NCI-H128 (cell line): ENCODE measurements around the gene CPM.

Experiments used
- DNase-seq: peaks from one replicate; lab custom pipeline; 2025; ENCODE audit not compliant: unreplicated experiment; lab: John Stamatoyannopoulos, UW

CPM gene

GRCh38 chr12:68932961-68933893 is at the start of gene CPM:
Gene CPM (minus strand): TSS chr12:68933171. CDS start chr12:68932837, 334 bp downstream.
- no peak for DNase-seq

GRCh38 chr12:68981516-68981915 is 48.5 kb upstream of the CPM start:
- DNase-seq = no peak

- no peak for DNase-seq
These were observed 47.7 kb upstream of the CPM start for GRCh38 chr12:68980476-68981212.

- DNase-seq = no peak
These were observed 45.7 kb upstream of the CPM start for GRCh38 chr12:68978678-68979077.

GRCh38 chr12:68977909-68978610 is 45.1 kb upstream of the CPM start:
- DNase-seq = no peak

- DNase-seq = no peak
These were observed 44.4 kb upstream of the CPM start for GRCh38 chr12:68977335-68977734.

- DNase-seq = no peak
These were observed 43.4 kb upstream of the CPM start for GRCh38 chr12:68976395-68976841.

GRCh38 chr12:68975811-68976210 is 42.8 kb upstream of the CPM start:
- DNase-seq = no peak

GRCh38 chr12:68972595-68972994 is 39.6 kb upstream of the CPM start:
- DNase-seq = no peak

- no peak for DNase-seq
These were observed 38.4 kb upstream of the CPM start for GRCh38 chr12:68971404-68971803.

GRCh38 chr12:68970951-68971350 is 38.0 kb upstream of the CPM start:
- DNase-seq = no peak

GRCh38 chr12:68970306-68970705 is 37.3 kb upstream of the CPM start:
- no peak for DNase-seq

GRCh38 chr12:68967046-68967445 is 34.1 kb upstream of the CPM start:
- no peak for DNase-seq

GRCh38 chr12:68963856-68964745 is 31.1 kb upstream of the CPM start:
- no peak for DNase-seq

- DNase-seq = no peak
These were observed 30.2 kb upstream of the CPM start for GRCh38 chr12:68962877-68963855.

GRCh38 chr12:68959891-68960464 is 27.0 kb upstream of the CPM start:
- no peak for DNase-seq

- DNase-seq = no peak
These were observed 26.3 kb upstream of the CPM start for GRCh38 chr12:68959143-68959858.

GRCh38 chr12:68958322-68958721 is 25.4 kb upstream of the CPM start:
- DNase-seq = no peak
